ENCODE measurements around the gene PAMR1. TPM values are rescaled to one million over a fixed set of nuclear protein-coding genes. Genes with fewer than 3 reads are reported as not detected.

PAMR1 gene
- total and polyA plus RNA-seq, 2 donors (not counting 3 experiments of a cell fraction or from before 2014, with no cell fraction given) = not detected

- Histone ChIP-seq H3K9me1 (replicated peaks; ENCODE audit: control insufficient read depth, extremely low read depth, insufficient read depth, low read length) (peaks cover 2% of the 10 kb centered on the region), H3K4me1 (ENCODE audit: control insufficient read depth, extremely low read depth, insufficient read depth, low read length) (no peaks in the 10 kb centered on the region), H3K4me2 (ENCODE audit: insufficient read depth, low read length) (no peak overlapping the region), H3K9me3 (replicated peaks; ENCODE audit: control insufficient read depth, insufficient read depth, low read length) (no peaks in the 10 kb centered on the region), H3K4me3 (replicated peaks in 1 of 3; ENCODE audit: insufficient read depth in 1 of 3, low read depth in 1 of 3, low read length in 3 of 3) (no peak overlapping the region), H3K27me3 (ENCODE audit: control insufficient read depth in 2 of 2, insufficient read depth in 2 of 2, low read length in 2 of 2) (peaks cover 0 to 2% of the 10 kb centered on the region in 2 experiments), H3K9ac (replicated peaks; ENCODE audit: extremely low read depth, insufficient read depth, low read length) (no peak overlapping the region), H4K20me1 (replicated peaks; ENCODE audit: control insufficient read depth, extremely low read depth, insufficient read depth, low read length) (no peaks in the 10 kb centered on the region), H2AFZ (ENCODE audit: low read depth, low read length) (no peak overlapping the region), H3K79me2 (ENCODE audit: control insufficient read depth, insufficient read depth, low read length) (no peaks in the 10 kb centered on the region), H3K36me3 (ENCODE audit: control insufficient read depth in 2 of 2, extremely low read depth in 1 of 2, insufficient read depth in 2 of 2, low read length in 2 of 2) (no peaks in the 10 kb centered on the region), H3K27ac (ENCODE audit: insufficient read depth, low read depth, low read length) (no peak overlapping the region)
- DNase-seq (ENCODE audit: low read depth, low spot score) = no peak
- TF ChIP-seq CTCF (IDR thresholded peaks at IDR 0.05; ENCODE audit: extremely low read depth in 1 of 2, insufficient read depth in 1 of 2, low read depth in 1 of 2, low read length in 2 of 2) (no peak), EZH2 (IDR thresholded peaks at IDR 0.05; ENCODE audit: borderline replicate concordance, low read depth, low read length, severe bottlenecking) (no peak), POLR2A (IDR thresholded peaks at IDR 0.05; ENCODE audit: low read depth, low read length) (no peak), FOS (IDR thresholded peaks at IDR 0.05; ENCODE audit: borderline replicate concordance, insufficient read depth, low read length) (no peak), GATA2 (IDR thresholded peaks at IDR 0.05; ENCODE audit: insufficient read depth, insufficient read length, low read depth, low read length) (no peak), MAX (IDR thresholded peaks at IDR 0.05; ENCODE audit: insufficient read depth, insufficient read length) (no peak), POLR2AphosphoS5 (IDR thresholded peaks at IDR 0.05; ENCODE audit: insufficient read depth, low read depth, low read length) (no peak), JUN (IDR thresholded peaks at IDR 0.05; ENCODE audit: borderline replicate concordance, insufficient read depth, insufficient read length, low read depth) (no peak), MYC (IDR thresholded peaks at IDR 0.05; ENCODE audit: low read depth, low read length) (no peak)
- no peak for FAIRE-seq
- POLR2A ChIA-PET = no interaction called here
- BruUV-seq (replicated peaks) = no TSS peak
- intact Hi-C loops (cut with micrococcal nuclease) (no loop called here), dilution Hi-C loops (cut with MboI; ENCODE audit: extremely low pct_ligation_motif_present, low sequenced_read_pairs) (no loop called here)
- CTCF ChIA-PET = no interaction called here
Observed at GRCh38 chr11:35553021-35553420, 27.6 kb upstream of the PAMR1 start.
